Lower leg skin (tissue), 4 donors: ENCODE measurements around the gene STEAP2. TPM values are rescaled to one million over a fixed set of nuclear protein-coding genes. Genes with fewer than 3 reads are reported as not detected.
A peak's percentile ranks its signal among the peaks of the same experiment; 100 is the strongest.

Source experiments
- DNase-seq, 2 donors: peaks; one replicate each; pipeline ENCODE4 v3.0.0-alpha.2; 2019; ENCODE audit warnings: low spot score in 2 of 2
- H3K4me3 ChIP-seq: fragments of 200-600 bp; sonication (generic); 2 replicates; pipeline ENCODE4 v1.5.1; 2017; ENCODE audit warnings: mild to moderate bottlenecking, low read depth; ENCODE audit not compliant: poor library complexity, severe bottlenecking
- POLR2A ChIP-seq, 2 donors: fragments of 450-650 bp; IDR thresholded peaks; one replicate each; pipeline ENCODE4 v1.6.1; 2016 to 2017; ENCODE audit warnings: antibody characterized with exemption in 2 of 2, mild to moderate bottlenecking in 1 of 2, moderate library complexity in 1 of 2
- WGBS, 2 donors: methylation state at CpG; one replicate each; pipeline ENCODE4 v1.1.5; 2018; 5-methylcytosine and 5-hydroxymethylcytosine counted together
- intact Hi-C: fragments of 100-400 bp; cut with DNase I; formaldehyde crosslinking; loops from one replicate; pipeline ENCODE4 v1.15.0; 2023; ENCODE audit warnings: low total_unique reads
- total RNA-seq, 4 donors: library from RNA; depleted of rRNA; stranded (reverse); fragments of >200 nt; gene quantifications; one replicate each; pipeline ENCODE4 v1.1.0, GENCODE V29; 2016
- TF ChIP-seq, protein P1 (sequence below), 3 donors: fragments of 450-650 bp; IDR thresholded peaks; one replicate each; pipeline ENCODE4 v1.5.1; 2016; ENCODE audit warnings: antibody characterized with exemption in 3 of 3, mild to moderate bottlenecking in 3 of 3, moderate library complexity in 2 of 3

STEAP2 gene
- total RNA-seq, 4 donors from 2014 or later, result 2.7 to 7.9 (median 5.3) TPM

- TF ChIP-seq, protein P1, sequence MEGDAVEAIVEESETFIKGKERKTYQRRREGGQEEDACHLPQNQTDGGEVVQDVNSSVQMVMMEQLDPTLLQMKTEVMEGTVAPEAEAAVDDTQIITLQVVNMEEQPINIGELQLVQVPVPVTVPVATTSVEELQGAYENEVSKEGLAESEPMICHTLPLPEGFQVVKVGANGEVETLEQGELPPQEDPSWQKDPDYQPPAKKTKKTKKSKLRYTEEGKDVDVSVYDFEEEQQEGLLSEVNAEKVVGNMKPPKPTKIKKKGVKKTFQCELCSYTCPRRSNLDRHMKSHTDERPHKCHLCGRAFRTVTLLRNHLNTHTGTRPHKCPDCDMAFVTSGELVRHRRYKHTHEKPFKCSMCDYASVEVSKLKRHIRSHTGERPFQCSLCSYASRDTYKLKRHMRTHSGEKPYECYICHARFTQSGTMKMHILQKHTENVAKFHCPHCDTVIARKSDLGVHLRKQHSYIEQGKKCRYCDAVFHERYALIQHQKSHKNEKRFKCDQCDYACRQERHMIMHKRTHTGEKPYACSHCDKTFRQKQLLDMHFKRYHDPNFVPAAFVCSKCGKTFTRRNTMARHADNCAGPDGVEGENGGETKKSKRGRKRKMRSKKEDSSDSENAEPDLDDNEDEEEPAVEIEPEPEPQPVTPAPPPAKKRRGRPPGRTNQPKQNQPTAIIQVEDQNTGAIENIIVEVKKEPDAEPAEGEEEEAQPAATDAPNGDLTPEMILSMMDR (IDR thresholded peaks at IDR 0.05), result no peak
- no peak for TF ChIP-seq POLR2A (IDR thresholded peaks at IDR 0.05)
- DNase-seq, result peak in 1 of 2 donors; percentile 42
- H3K4me3 ChIP-seq, result no peak overlapping the region
- WGBS, 2 donors, result 54 to 58% methylated on average over 3 of the region's 3 CpGs
- intact Hi-C loops, result no loop called here
These were observed 55.3 kb downstream of the STEAP2 start for GRCh38 chr7:90266808-90267207.

- no peak for DNase-seq
- no peak overlapping the region for H3K4me3 ChIP-seq
- 72 to 73% methylated on average over 5 of the region's 5 CpGs for WGBS, 2 donors
- no peak for TF ChIP-seq POLR2A (IDR thresholded peaks at IDR 0.05)
- TF ChIP-seq, protein P1 (IDR thresholded peaks at IDR 0.05), result no peak
- intact Hi-C loops, result no loop called here
These were observed 55.8 kb downstream of the STEAP2 start for GRCh38 chr7:90267263-90267858.

- H3K4me3 ChIP-seq, result no peak overlapping the region
- WGBS, 2 donors, result 81 to 92% methylated on average over 1 of the region's 1 CpG
- TF ChIP-seq, protein P1 (IDR thresholded peaks at IDR 0.05), result no peak
- no peak for TF ChIP-seq POLR2A (IDR thresholded peaks at IDR 0.05)
- intact Hi-C loops, result no loop called here
- no peak for DNase-seq
These were observed 57.6 kb downstream of the STEAP2 start for GRCh38 chr7:90269163-90269562.

DNA sequence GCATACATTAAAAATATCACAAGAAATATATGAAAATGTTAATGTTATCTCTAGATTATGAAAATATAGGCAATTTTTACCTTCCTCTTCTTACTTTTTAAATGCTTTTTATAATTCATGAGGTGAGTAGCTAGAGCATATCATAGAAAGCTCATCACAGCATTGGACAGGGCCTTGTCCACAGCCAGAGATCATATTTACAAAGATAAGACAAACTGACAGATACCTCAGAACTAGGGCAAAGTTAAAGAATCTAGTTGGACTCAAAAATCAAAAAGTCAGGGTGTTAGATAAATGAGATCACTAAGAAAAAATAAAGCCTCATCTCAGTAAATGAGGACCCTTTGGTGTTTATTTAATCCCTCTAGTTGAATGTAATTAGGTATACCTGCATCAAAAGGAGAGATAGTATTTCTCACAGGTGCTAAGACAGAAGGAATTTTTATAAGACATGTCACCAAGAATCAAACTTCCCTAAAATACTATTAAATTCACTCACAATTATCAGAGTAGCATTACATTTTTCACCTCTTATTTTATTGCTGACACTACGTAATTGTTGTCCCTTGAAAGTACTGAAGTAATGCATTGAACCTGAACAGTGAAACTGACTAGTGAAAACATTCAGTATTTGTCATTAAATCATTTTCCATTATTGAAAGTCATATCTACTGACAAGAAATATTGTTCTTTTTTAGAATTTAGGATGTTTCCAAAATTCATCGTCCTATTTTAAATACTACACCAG, 59.1 kb downstream of the STEAP2 start:
- 91 to 93% methylated on average over 2 of the region's 2 CpGs for WGBS, 2 donors
- TF ChIP-seq POLR2A (IDR thresholded peaks at IDR 0.05), result no peak
- TF ChIP-seq, protein P1 (IDR thresholded peaks at IDR 0.05), result no peak
- no peak overlapping the region for H3K4me3 ChIP-seq
- intact Hi-C loops, result no loop called here
- DNase-seq, result no peak

DNA sequence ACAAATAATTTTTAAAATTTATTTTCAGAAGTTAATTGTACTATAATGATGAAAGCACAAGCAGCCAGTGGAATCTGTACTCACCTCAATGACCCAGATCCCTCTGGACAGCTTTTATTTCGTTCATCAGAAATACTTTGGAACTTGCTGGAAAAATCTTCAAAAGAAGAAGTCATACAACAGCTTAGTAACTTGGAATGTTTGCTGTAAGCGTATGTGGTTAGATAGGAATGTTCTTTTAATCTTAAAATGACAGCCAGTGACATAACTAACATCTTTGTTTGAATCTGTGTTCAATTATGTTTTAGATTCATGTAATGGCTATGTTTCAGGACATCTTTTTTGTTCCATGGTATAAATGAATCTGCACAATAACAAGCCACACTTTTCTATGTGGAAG, 60.2 kb downstream of the STEAP2 start:
- TF ChIP-seq, protein P1 (IDR thresholded peaks at IDR 0.05), result no peak
- TF ChIP-seq POLR2A (IDR thresholded peaks at IDR 0.05), result no peak
- DNase-seq, result no peak
- 42 to 46% methylated on average over 2 of the region's 2 CpGs for WGBS, 2 donors
- no peak overlapping the region for H3K4me3 ChIP-seq
- intact Hi-C loops, result no loop called here
